ENCODE measurements around the gene KLHL29.

DNA sequence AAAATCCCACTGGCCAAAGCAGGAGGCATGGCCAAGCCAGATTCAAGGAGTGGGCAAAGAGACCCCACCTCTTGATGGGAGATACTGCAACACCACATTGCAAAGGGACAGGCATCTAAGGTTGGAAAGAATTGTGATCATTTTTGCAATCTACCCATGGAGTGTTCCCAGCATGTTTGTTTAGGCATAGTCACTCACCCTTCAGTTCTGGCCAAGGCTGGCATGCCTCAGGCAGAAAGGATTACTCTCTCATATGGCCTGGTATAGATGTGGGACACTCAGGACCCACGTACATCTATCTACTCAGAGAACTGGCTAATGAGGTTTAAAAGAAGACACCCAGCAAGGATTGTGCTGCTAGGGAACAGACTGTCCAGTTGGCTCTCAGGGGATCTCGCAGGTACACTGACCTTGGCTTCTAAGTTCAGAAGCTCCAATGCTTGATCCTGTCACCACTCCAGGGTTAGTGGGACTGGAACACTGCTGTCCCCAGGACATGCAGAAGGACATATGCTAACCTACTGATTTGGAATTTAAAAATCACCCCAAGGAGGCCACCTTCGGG is 183.7 kb downstream of the KLHL29 start:
- TF ChIP-seq, protein P1, sequence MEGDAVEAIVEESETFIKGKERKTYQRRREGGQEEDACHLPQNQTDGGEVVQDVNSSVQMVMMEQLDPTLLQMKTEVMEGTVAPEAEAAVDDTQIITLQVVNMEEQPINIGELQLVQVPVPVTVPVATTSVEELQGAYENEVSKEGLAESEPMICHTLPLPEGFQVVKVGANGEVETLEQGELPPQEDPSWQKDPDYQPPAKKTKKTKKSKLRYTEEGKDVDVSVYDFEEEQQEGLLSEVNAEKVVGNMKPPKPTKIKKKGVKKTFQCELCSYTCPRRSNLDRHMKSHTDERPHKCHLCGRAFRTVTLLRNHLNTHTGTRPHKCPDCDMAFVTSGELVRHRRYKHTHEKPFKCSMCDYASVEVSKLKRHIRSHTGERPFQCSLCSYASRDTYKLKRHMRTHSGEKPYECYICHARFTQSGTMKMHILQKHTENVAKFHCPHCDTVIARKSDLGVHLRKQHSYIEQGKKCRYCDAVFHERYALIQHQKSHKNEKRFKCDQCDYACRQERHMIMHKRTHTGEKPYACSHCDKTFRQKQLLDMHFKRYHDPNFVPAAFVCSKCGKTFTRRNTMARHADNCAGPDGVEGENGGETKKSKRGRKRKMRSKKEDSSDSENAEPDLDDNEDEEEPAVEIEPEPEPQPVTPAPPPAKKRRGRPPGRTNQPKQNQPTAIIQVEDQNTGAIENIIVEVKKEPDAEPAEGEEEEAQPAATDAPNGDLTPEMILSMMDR (IDR thresholded peaks at IDR 0.05; ENCODE audit: borderline replicate concordance, extremely low read depth, low read length, poor library complexity, severe bottlenecking) = no peak
- no peak for TF ChIP-seq EZH2 (IDR thresholded peaks at IDR 0.05; ENCODE audit: borderline replicate concordance, low read depth, low read length, severe bottlenecking)

Data from DND-41 (cell line).